Neural cell (in vitro differentiated cells): ENCODE measurements around the gene KIAA1549. TPM values are rescaled to one million over a fixed set of nuclear protein-coding genes. Genes with fewer than 3 reads are reported as not detected.
A peak's percentile ranks its signal among the peaks of the same experiment; 100 is the strongest.

Experiments used
- H2AFZ ChIP-seq: fragments of 200-600, 300-800 bp; sonication (generic), shearing (Covaris generic); 2 replicates; pipeline ENCODE4 v1.6.0; 2014; ENCODE audit warnings: low read depth, mild to moderate bottlenecking, antibody characterized with exemption, low read length, moderate library complexity
- H3F3A ChIP-seq: fragments of 200-600 bp; shearing (Covaris generic); 2 replicates; pipeline ENCODE4 v1.6.1; 2016; ENCODE audit warnings: mild to moderate bottlenecking, moderate library complexity, mixed read lengths, antibody characterized with exemption, low read length; ENCODE audit not compliant: insufficient read depth, poor library complexity, severe bottlenecking
- H3K27ac ChIP-seq: fragments of 200-600, 300-800 bp; sonication (generic), shearing (Covaris generic); 2 replicates; pipeline ENCODE4 v1.5.1; 2014; ENCODE audit warnings: mild to moderate bottlenecking, low read length, moderate library complexity
- H3K27me3 ChIP-seq: fragments of 300-800, 200-600 bp; sonication (generic), shearing (Covaris generic); 2 replicates; pipeline ENCODE4 v1.6.0; 2014; ENCODE audit warnings: mild to moderate bottlenecking, low read depth, low read length, moderate library complexity; ENCODE audit not compliant: insufficient read depth
- H3K36me3 ChIP-seq: fragments of 300-800, 200-600 bp; sonication (generic), shearing (Covaris generic); 2 replicates; pipeline ENCODE4 v1.5.1; 2014; ENCODE audit warnings: mild to moderate bottlenecking, antibody characterized with exemption, low read length, moderate library complexity; ENCODE audit not compliant: insufficient read depth
- H3K4me2 ChIP-seq: fragments of 300-800, 200-600 bp; sonication (generic), shearing (Covaris generic); 2 replicates; pipeline ENCODE4 v1.6.0; 2014; ENCODE audit warnings: mild to moderate bottlenecking, low read length
- H3K4me3 ChIP-seq: fragments of 300-800, 200-600 bp; sonication (generic), shearing (Covaris generic); 2 replicates; pipeline ENCODE4 v1.5.1; 2014; ENCODE audit warnings: mild to moderate bottlenecking, low read length, moderate library complexity
- H3K79me2 ChIP-seq: fragments of 200-600 bp; shearing (Covaris generic); replicated peaks from 2 replicates; pipeline ENCODE4 v1.6.0; 2014; ENCODE audit warnings: mild to moderate bottlenecking, low read length, moderate library complexity; ENCODE audit not compliant: insufficient read depth
- H3K9ac ChIP-seq: fragments of 300-800, 200-600 bp; sonication (generic), shearing (Covaris generic); 2 replicates; pipeline ENCODE4 v1.6.1; 2016; ENCODE audit warnings: mild to moderate bottlenecking, low read length, mixed read lengths
- H3K9me2 ChIP-seq: fragments of 200-600 bp; shearing (Covaris generic); 2 replicates; pipeline ENCODE4 v1.6.1; 2016; ENCODE audit warnings: mild to moderate bottlenecking, low read length, mixed read lengths; ENCODE audit not compliant: insufficient read depth
- H3K9me3 ChIP-seq: fragments of 200-600, 300-800 bp; sonication (generic), shearing (Covaris generic); 2 replicates; pipeline ENCODE4 v1.6.1; 2016; ENCODE audit warnings: mild to moderate bottlenecking, mixed run types, low read length, moderate library complexity, mixed read lengths
- H4K20me1 ChIP-seq: fragments of 200-600 bp; shearing (Covaris generic); 2 replicates; pipeline ENCODE4 v1.6.1; 2016; ENCODE audit warnings: mild to moderate bottlenecking, mixed run types; ENCODE audit not compliant: insufficient read depth
- EP300 ChIP-seq: fragments of 450-650 bp; conservative IDR thresholded peaks from 2 replicates; pipeline ENCODE4 v1.6.1; 2014; ENCODE audit warnings: antibody characterized with exemption, mild to moderate bottlenecking, moderate library complexity; ENCODE audit not compliant: poor library complexity, severe bottlenecking
- EZH2 ChIP-seq: fragments of 200-600, 300-800 bp; shearing (Covaris generic), sonication (generic); IDR thresholded peaks from 2 replicates; pipeline ENCODE4 v1.6.1; 2014; ENCODE audit warnings: antibody characterized with exemption, low read length, borderline replicate concordance, mild to moderate bottlenecking; ENCODE audit not compliant: insufficient read depth, poor library complexity, severe bottlenecking
- MXI1 ChIP-seq: fragments of 450-650 bp; conservative IDR thresholded peaks from 2 replicates; pipeline ENCODE4 v1.6.1; 2014; ENCODE audit warnings: antibody characterized with exemption, mild to moderate bottlenecking; ENCODE audit not compliant: poor library complexity, severe bottlenecking
- POLR2AphosphoS5 ChIP-seq: IDR thresholded peaks from 2 replicates; pipeline ENCODE4 v1.6.1; 2012
- REST ChIP-seq: IDR thresholded peaks from 2 replicates; pipeline ENCODE4 v1.6.1; 2012; ENCODE audit warnings: borderline replicate concordance
- SMC3 ChIP-seq: fragments of 450-650 bp; conservative IDR thresholded peaks from 2 replicates; pipeline ENCODE4 v1.6.1; 2014; ENCODE audit warnings: antibody characterized with exemption, mild to moderate bottlenecking, moderate library complexity; ENCODE audit not compliant: poor library complexity
- TAF1 ChIP-seq: IDR thresholded peaks from 2 replicates; pipeline ENCODE4 v1.6.1; 2012; ENCODE audit warnings: low read depth
- polyA minus RNA-seq: library from RNA; depleted of rRNA, polyadenylated mRNA; stranded (reverse); fragments of >200 nt; gene quantifications from 2 replicates; pipeline ENCODE4 v1.2.3, GENCODE V29; 2014
- polyA plus RNA-seq: library from polyadenylated mRNA; depleted of rRNA; stranded (reverse); fragments of >200 nt; gene quantifications from 2 replicates; pipeline ENCODE4 v1.2.3, GENCODE V29; 2014

Gene KIAA1549
- polyA plus RNA-seq: 14.1 and 14.8 TPM in 2 replicates
- 45.0 and 56.7 TPM in 2 replicates for polyA minus RNA-seq

DNA sequence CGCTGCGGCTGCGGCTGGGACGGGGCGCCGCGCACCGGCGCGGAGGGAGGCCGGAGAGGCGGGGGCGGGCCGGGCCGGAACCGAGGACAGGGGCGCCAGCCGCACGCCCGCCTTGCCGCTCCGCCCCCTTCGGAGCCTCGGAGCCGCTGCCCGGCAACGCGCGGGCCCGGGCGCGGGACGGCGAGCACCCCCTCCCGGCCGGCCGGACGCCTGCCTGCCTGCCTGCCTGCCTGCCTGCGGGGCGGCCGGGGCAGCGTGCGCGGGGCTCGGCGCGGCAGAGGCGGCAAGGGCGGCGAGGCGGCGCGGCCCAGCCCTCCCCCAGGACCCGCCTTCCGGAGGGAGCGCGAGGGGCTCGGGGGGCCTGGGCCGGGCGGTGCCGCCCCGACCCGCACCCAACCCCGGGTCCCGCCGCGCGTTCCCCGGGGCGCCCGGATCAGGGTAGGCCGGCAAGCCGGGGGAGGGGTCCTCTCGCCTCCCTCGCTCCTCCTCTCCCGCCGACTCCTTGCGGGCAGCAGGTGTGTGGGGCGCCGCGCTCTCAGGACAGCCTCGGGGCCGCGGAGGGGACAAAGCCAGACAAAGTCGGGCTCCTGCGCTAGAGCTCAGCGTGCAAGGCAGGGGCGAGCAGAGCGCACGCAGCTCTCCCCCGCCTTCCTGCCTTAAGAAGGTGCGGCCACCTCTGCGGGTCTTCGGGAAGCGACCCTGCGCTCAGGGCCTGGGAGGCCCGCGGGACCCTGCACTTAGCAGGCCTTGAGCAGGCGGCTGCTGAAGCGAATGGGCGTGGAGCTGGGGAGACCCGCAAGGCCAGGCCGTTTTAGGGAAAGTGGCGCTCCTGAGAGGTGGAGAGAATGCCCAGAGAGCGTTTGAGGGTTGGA is at the start of gene KIAA1549:
Gene KIAA1549, minus strand, starts transcription at position 58 of the 872 bp plus-strand sequence. CDS start 120 bp downstream, outside the sequence.
- H3K36me3 ChIP-seq: no peaks in the 10 kb centered on the region
- peak within 1 kb of the TSS; percentile 96 for H3K4me2 ChIP-seq
- peak within 1 kb of the TSS; percentile 77 for H2AFZ ChIP-seq
- H3K4me3 ChIP-seq: peak within 1 kb of the TSS; percentile 84
- H3K9ac ChIP-seq: peak within 1 kb of the TSS; percentile 95
- no peaks in the 10 kb centered on the region for H3K9me3 ChIP-seq
- no peaks in the 10 kb centered on the region for H3K9me2 ChIP-seq
- peaks cover 42% of the 10 kb centered on the region for H3K79me2 ChIP-seq
- TF ChIP-seq POLR2AphosphoS5: peak; percentile 47
- TF ChIP-seq TAF1: peak; percentile 68
- peak; percentile 15 for TF ChIP-seq SMC3
- peak; percentile 46 for TF ChIP-seq MXI1
- TF ChIP-seq EP300: no peak
- TF ChIP-seq REST: peak; percentile 76
- peak within 1 kb of the TSS; percentile 92 for H3K27ac ChIP-seq
- no peaks in the 10 kb centered on the region for H3K27me3 ChIP-seq
- no peaks in the 10 kb centered on the region for H4K20me1 ChIP-seq
- peaks cover 4% of the 10 kb centered on the region for H3F3A ChIP-seq

DNA sequence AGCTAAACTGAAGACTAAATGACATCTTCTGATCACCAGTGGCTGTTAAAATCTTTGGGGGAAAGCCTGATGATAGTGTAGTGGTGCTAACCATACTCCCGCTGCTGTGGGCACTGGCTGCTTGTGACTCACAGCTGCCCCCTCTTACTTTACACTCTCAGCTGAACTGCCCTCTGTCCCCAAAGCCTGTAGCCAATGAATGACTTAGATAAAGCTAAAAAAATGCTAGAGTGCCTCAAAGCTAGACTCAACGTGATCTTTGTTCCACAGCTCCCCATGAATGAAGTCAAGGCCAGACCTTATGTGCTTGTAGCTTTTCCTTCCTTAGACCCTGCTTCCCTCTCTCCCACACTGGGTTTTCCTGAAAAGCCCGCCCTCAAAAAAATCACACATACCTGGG is 48.2 kb upstream of the KIAA1549 start:
- H3K9ac ChIP-seq: no peak overlapping the region
- H3K79me2 ChIP-seq: no peaks in the 10 kb centered on the region
- TF ChIP-seq EP300 (no peak), POLR2AphosphoS5 (no peak), EZH2 (no peak), REST (no peak)
- H3K27ac ChIP-seq: no peak overlapping the region
- no peaks in the 10 kb centered on the region for H3K27me3 ChIP-seq
- H2AFZ ChIP-seq: no peak overlapping the region
- H3K9me3 ChIP-seq: no peaks in the 10 kb centered on the region
- no peak overlapping the region for H3K4me3 ChIP-seq
- no peak overlapping the region for H3K4me2 ChIP-seq
- no peaks in the 10 kb centered on the region for H3K9me2 ChIP-seq
- no peaks in the 10 kb centered on the region for H3F3A ChIP-seq
- H3K36me3 ChIP-seq: no peaks in the 10 kb centered on the region
- no peaks in the 10 kb centered on the region for H4K20me1 ChIP-seq
